ENCODE data around the gene NRIP3. TPM values are rescaled to one million over a fixed set of nuclear protein-coding genes. Genes with fewer than 3 reads are reported as not detected.
A peak's percentile ranks its signal among the peaks of the same experiment; 100 is the strongest.

NRIP3 gene
- total and polyA plus RNA-seq, 2 donors (not counting 3 experiments of a cell fraction or from before 2014, with no cell fraction given): 3.7 to 9.9 TPM

- peak within 1 kb of the TSS; percentile 94 for H3K4me2 ChIP-seq (ENCODE audit: insufficient read depth, low read length)
- peaks cover 22% of the 10 kb centered on the region for H3K79me2 ChIP-seq (ENCODE audit: control insufficient read depth, insufficient read depth, low read length)
- dilution Hi-C loops (cut with MboI; ENCODE audit: extremely low pct_ligation_motif_present, low sequenced_read_pairs): no loop called here
- peak within 1 kb of the TSS; percentile 71 to 91 (median 81) for H3K4me3 ChIP-seq (replicated peaks in 1 of 3; ENCODE audit: insufficient read depth in 1 of 3, low read depth in 1 of 3, low read length in 3 of 3)
- peak; percentile 83 for DNase-seq (ENCODE audit: low read depth, low spot score)
- CTCF ChIA-PET: interaction anchor here (1.0 to 2.7 kb wide), 6 partner anchors 18 to 542 kb away, joined by 3 to 25 read pairs (median 4); no protein-coding TSS in a partner anchor
- peak within 1 kb of the TSS; percentile 96 for H2AFZ ChIP-seq (ENCODE audit: low read depth, low read length)
- H3K9me1 ChIP-seq (replicated peaks; ENCODE audit: control insufficient read depth, extremely low read depth, insufficient read depth, low read length): no peaks in the 10 kb centered on the region
- H3K9me3 ChIP-seq (replicated peaks; ENCODE audit: control insufficient read depth, insufficient read depth, low read length): no peaks in the 10 kb centered on the region
- no peaks in the 10 kb centered on the region for H3K27me3 ChIP-seq (ENCODE audit: control insufficient read depth in 2 of 2, insufficient read depth in 2 of 2, low read length in 2 of 2)
- peaks cover 15% of the 10 kb centered on the region for H3K4me1 ChIP-seq (ENCODE audit: control insufficient read depth, extremely low read depth, insufficient read depth, low read length)
- POLR2A ChIA-PET: interaction anchor here (0.6 kb wide), 1 partner anchor 753 kb away, joined by 5 read pairs; no protein-coding TSS in a partner anchor
- H4K20me1 ChIP-seq (replicated peaks; ENCODE audit: control insufficient read depth, extremely low read depth, insufficient read depth, low read length): no peaks in the 10 kb centered on the region
- H3K9ac ChIP-seq (replicated peaks; ENCODE audit: extremely low read depth, insufficient read depth, low read length): peak within 1 kb of the TSS; percentile 96
- no peaks in the 10 kb centered on the region for H3K36me3 ChIP-seq (ENCODE audit: control insufficient read depth in 2 of 2, extremely low read depth in 1 of 2, insufficient read depth in 2 of 2, low read length in 2 of 2)
- TF ChIP-seq POLR2AphosphoS5 (IDR thresholded peaks at IDR 0.05; ENCODE audit: insufficient read depth, low read depth, low read length) (peak; percentile 83), JUN (IDR thresholded peaks at IDR 0.05; ENCODE audit: borderline replicate concordance, insufficient read depth, insufficient read length, low read depth) (no peak), GATA2 (IDR thresholded peaks at IDR 0.05; ENCODE audit: insufficient read depth, insufficient read length, low read depth, low read length) (no peak), MAX (IDR thresholded peaks at IDR 0.05; ENCODE audit: insufficient read depth, insufficient read length) (peak; percentile 60), MYC (IDR thresholded peaks at IDR 0.05; ENCODE audit: low read depth, low read length) (no peak), FOS (IDR thresholded peaks at IDR 0.05; ENCODE audit: borderline replicate concordance, insufficient read depth, low read length) (peak; percentile 12), CTCF (IDR thresholded peaks at IDR 0.05; ENCODE audit: extremely low read depth in 1 of 2, insufficient read depth in 1 of 2, low read depth in 1 of 2, low read length in 2 of 2) (no peak), POLR2A (IDR thresholded peaks at IDR 0.05; ENCODE audit: low read depth, low read length) (peak; percentile 96), EZH2 (IDR thresholded peaks at IDR 0.05; ENCODE audit: borderline replicate concordance, low read depth, low read length, severe bottlenecking) (no peak)
- intact Hi-C loops (cut with micrococcal nuclease): loop anchor here (1.0 to 5.0 kb wide), 4 partner anchors 54 to 543 kb away; partner anchors contain the start of genes AKIP1, RPL27A and TRIM66
- TSS peak; percentile 72 for BruUV-seq (replicated peaks)
- FAIRE-seq: peak; percentile 87
- H3K27ac ChIP-seq (ENCODE audit: insufficient read depth, low read depth, low read length): peak within 1 kb of the TSS; percentile 88
Observed at GRCh38 chr11:8964324-8965320, 39.2 kb downstream of the NRIP3 start, which contains the start of gene TMEM9B. TSS of gene TMEM9B (minus strand) at chr11:8964442. CDS start at chr11:8964313, 129 bp downstream.

All from endothelial cell of umbilical vein (primary cell).